Thoracic aorta (tissue), 2 donors: Measurements from ENCODE around the gene ZNF619. TPM values are rescaled to one million over a fixed set of nuclear protein-coding genes. Genes with fewer than 3 reads are reported as not detected.

ENCODE experiments used
- ATAC-seq: fragments of 150-250 bp; one replicate; pipeline ENCODE4 v1.8.0; 2017; ENCODE audit warnings: low read depth; ENCODE audit not compliant: insufficient number of reproducible peaks, low FRiP score
- DNase-seq: peaks from one replicate; pipeline ENCODE4 v3.0.0-alpha.2; 2020; ENCODE audit warnings: low spot score
- H3K27ac ChIP-seq, 2 donors: fragments of 200-600 bp; sonication (generic); 1 replicate in 1 of 2; 2 replicates in 1 of 2; pipeline ENCODE4 v1.5.1; 2016; ENCODE audit warnings: mild to moderate bottlenecking in 2 of 2, moderate library complexity in 2 of 2
- H3K27me3 ChIP-seq: fragments of 200-600 bp; sonication (generic); replicated peaks from 2 replicates; pipeline ENCODE4 v1.6.0; 2016; ENCODE audit warnings: mild to moderate bottlenecking; ENCODE audit not compliant: insufficient read depth
- H3K36me3 ChIP-seq: fragments of 200-600 bp; sonication (generic); one replicate; pipeline ENCODE4 v1.5.1; 2016
- H3K4me1 ChIP-seq, 2 donors: fragments of 200-600 bp; sonication (generic); 1 replicate in 1 of 2; 2 replicates in 1 of 2; pipeline versions ENCODE4 v1.5.1 to v1.6.0; 2016; ENCODE audit warnings: low read depth in 2 of 2, mild to moderate bottlenecking in 1 of 2; ENCODE audit not compliant: control insufficient read depth in 1 of 2
- H3K4me3 ChIP-seq: fragments of 200-600 bp; sonication (generic); 2 replicates; pipeline ENCODE4 v1.5.1; 2016; ENCODE audit warnings: mild to moderate bottlenecking
- H3K9me3 ChIP-seq: fragments of 200-600 bp; sonication (generic); 2 replicates; pipeline ENCODE4 v1.5.1; 2016
- CTCF ChIP-seq: fragments of 200-600 bp; sonication (generic); IDR thresholded peaks from one replicate; pipeline ENCODE4 v1.5.1; 2019; ENCODE audit warnings: antibody characterized with exemption
- total RNA-seq, 2 donors: library from RNA; depleted of rRNA; stranded (reverse); fragments of >200 nt; gene quantifications; one replicate each; pipeline versions ENCODE4 v1.1.0 to v1.2.3, GENCODE V29; 2016

Gene ZNF619
- total RNA-seq, 2 donors from 2014 or later = 3.8 to 4.0 TPM

DNA sequence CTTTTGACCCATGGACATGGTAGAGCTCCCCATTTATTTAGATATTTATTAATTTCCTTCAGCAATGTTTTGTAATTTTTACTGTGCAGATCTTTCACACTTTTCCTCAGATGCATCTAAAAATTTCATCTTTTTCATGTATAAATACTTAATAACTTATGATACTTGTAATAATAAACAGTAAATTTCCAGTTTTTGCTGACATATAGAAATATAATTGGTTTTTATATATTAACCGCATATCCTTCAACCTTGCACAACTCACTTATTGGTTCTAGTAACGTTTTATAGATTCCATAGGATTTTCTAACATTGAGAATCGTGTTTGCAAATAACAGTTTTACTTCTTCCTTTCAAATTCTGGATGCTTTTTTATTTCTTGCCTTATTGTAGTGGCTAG, 44.3 kb downstream of the ZNF619 start:
- Histone ChIP-seq H3K9me3 (no peaks in the 10 kb centered on the region), H3K4me1 (peaks cover 6 to 17% of the 10 kb centered on the region in 2 donors), H3K36me3 (peaks cover under 1% of the 10 kb centered on the region), H3K27ac (no peak overlapping the region), H3K4me3 (no peak overlapping the region), H3K27me3 (no peaks in the 10 kb centered on the region)
- ATAC-seq (no peak), DNase-seq (no peak)
- TF ChIP-seq CTCF = no peak

GRCh38 chr3:40523781-40524180, 46.9 kb downstream of the ZNF619 start:
- ATAC-seq = no peak
- peaks cover 9% of the 10 kb centered on the region for H3K36me3 ChIP-seq
- H3K4me1 ChIP-seq = peaks cover 6 to 23% of the 10 kb centered on the region in 2 donors
- H3K9me3 ChIP-seq = no peaks in the 10 kb centered on the region
- H3K27ac ChIP-seq = peak overlapping the region; percentile 86 to 90
- H3K27me3 ChIP-seq = no peaks in the 10 kb centered on the region
- no peak for DNase-seq
- TF ChIP-seq CTCF = no peak
- peak overlapping the region; percentile 89 for H3K4me3 ChIP-seq

DNA sequence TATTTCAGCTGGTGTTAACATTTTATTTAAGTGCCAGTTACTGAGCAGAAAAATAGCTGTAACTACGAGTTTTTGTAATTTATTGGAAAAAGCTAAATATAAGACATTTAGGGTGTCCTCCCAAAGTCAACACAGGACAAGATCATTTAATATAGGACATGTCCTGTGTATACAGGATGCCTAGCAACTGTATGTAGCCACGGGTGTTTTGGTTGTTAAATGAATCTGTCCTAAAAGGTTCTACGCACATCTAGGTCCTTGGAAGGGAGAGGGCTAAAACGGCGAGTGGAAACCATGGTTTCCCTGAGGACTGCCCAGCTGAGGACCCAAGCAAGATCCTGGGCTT, 47.3 kb downstream of the ZNF619 start:
- Histone ChIP-seq H3K27me3 (no peaks in the 10 kb centered on the region), H3K4me1 (peaks cover 6 to 23% of the 10 kb centered on the region in 2 donors), H3K27ac (peak overlapping the region; percentile 86 to 90), H3K9me3 (no peaks in the 10 kb centered on the region), H3K36me3 (peaks cover 13% of the 10 kb centered on the region), H3K4me3 (peak overlapping the region; percentile 89)
- no peak for TF ChIP-seq CTCF
- DNase-seq = no peak
- peak; percentile 24 for ATAC-seq

- DNase-seq (peak; percentile 59), ATAC-seq (peak; percentile 90)
- Histone ChIP-seq H3K4me3 (peak within 1 kb of the TSS; percentile 89), H3K27ac (peak within 1 kb of the TSS; percentile 86 to 90), H3K27me3 (no peaks in the 10 kb centered on the region), H3K36me3 (peaks cover 18% of the 10 kb centered on the region), H3K9me3 (no peaks in the 10 kb centered on the region), H3K4me1 (peaks cover 6 to 23% of the 10 kb centered on the region in 2 donors)
- TF ChIP-seq CTCF = no peak
Observed at GRCh38 chr3:40524568-40525285, 47.8 kb downstream of the ZNF619 start, which contains the start of gene ZNF621. ZNF621 (plus strand) TSS chr3:40524960; CDS start chr3:40525841, 881 bp downstream.

GRCh38 chr3:40528426-40528825, 51.5 kb downstream of the ZNF619 start:
- Histone ChIP-seq H3K4me1 (peaks cover 6 to 23% of the 10 kb centered on the region in 2 donors), H3K4me3 (no peak overlapping the region), H3K27me3 (no peaks in the 10 kb centered on the region), H3K27ac (no peak overlapping the region), H3K36me3 (peaks cover 51% of the 10 kb centered on the region), H3K9me3 (peaks cover 15% of the 10 kb centered on the region)
- no peak for TF ChIP-seq CTCF
- DNase-seq (no peak), ATAC-seq (no peak)
